ENCODE measurements around the gene GPR26.

DNA sequence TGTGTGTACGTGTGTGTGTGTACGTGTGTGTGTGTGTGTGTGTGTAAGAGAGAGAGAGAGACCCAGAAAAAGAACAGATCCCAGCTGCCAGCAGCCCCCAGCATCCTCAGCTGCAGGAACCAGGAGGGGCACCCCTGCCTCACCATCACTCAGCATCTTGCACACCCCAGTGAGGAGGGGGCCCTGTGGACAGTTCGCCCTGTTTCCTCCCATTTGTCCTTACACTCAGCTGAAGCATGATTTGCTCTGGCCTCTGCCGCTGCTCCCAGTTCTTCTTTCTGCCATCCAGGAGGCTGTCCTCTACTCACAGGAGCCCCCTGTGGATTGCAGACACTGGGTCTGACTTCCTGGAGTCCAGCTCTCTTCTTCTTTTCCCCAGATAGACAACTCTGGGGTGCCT lies 9.7 kb downstream of the GPR26 start:
- TF ChIP-seq ZNF394 (tag by site-specific recombination; IDR thresholded peaks at IDR 0.05; ENCODE audit: borderline replicate concordance) (no peak), ZNF416 (tag by site-specific recombination; IDR thresholded peaks at IDR 0.05) (no peak)
- TF ChIP-seq, protein P1, sequence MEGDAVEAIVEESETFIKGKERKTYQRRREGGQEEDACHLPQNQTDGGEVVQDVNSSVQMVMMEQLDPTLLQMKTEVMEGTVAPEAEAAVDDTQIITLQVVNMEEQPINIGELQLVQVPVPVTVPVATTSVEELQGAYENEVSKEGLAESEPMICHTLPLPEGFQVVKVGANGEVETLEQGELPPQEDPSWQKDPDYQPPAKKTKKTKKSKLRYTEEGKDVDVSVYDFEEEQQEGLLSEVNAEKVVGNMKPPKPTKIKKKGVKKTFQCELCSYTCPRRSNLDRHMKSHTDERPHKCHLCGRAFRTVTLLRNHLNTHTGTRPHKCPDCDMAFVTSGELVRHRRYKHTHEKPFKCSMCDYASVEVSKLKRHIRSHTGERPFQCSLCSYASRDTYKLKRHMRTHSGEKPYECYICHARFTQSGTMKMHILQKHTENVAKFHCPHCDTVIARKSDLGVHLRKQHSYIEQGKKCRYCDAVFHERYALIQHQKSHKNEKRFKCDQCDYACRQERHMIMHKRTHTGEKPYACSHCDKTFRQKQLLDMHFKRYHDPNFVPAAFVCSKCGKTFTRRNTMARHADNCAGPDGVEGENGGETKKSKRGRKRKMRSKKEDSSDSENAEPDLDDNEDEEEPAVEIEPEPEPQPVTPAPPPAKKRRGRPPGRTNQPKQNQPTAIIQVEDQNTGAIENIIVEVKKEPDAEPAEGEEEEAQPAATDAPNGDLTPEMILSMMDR (tag by site-specific recombination; IDR thresholded peaks at IDR 0.05): no peak

Measured in HEK293 (cell line).